ENCODE data around the gene AOC1. TPM values are rescaled to one million over a fixed set of nuclear protein-coding genes. Genes with fewer than 3 reads are reported as not detected.

Gene AOC1
- total and polyA plus RNA-seq, 2 of the 13 experiments (the other 11 are each of a cell fraction or from before 2014, with no cell fraction given) = not detected

DNA sequence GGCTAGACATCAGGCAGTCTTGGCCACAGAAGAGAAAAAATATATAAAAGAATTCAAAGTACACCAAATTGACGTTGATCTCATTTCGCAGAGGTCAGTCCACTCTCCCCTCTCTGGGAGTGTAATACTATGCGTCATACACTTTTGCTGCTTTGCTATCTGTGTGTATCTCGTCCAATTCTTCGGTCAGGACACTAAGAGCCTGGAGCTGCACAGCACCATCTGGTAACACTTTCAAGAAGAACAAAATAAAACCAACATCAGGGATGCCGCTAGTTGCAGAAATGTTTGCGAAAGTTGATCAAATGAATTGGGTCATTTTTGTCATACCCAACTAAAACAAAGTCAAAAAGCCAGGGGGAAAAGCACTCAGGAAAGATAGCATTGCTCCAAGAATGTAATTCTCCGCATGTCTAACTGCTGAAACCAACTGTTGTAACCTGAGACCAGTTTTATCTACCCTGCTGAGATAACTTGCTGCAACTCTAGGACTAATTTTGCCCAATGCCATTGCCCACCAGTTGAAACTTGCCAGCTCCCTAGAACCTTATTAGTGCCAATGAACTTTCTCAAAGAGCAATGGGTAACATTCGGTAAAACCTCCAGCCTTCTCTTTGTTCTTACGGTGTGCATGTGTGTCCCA, 28.7 kb upstream of the AOC1 start:
- Histone ChIP-seq H3K9ac (ENCODE audit: insufficient read depth, low read depth, low read length) (no peak overlapping the region), H3K36me3 (replicated peaks in 1 of 2; ENCODE audit: control insufficient read depth in 1 of 2, insufficient read depth in 2 of 2, low read length in 2 of 2) (no peaks in the 10 kb centered on the region), H2AFZ (ENCODE audit: low read length) (no peak overlapping the region), H4K20me1 (ENCODE audit: insufficient read depth, low read length) (no peaks in the 10 kb centered on the region), H3K4me3 (replicated peaks in 1 of 3; ENCODE audit: insufficient read depth in 1 of 3, low read depth in 2 of 3, low read length in 3 of 3) (no peak overlapping the region), H3K27me3 (ENCODE audit: control insufficient read depth in 1 of 2, insufficient read depth in 2 of 2, low read length in 2 of 2) (peaks cover 0 to 12% of the 10 kb centered on the region in 2 experiments; a peak in 1 of 5 replicates), H3K4me1 (ENCODE audit: insufficient read depth, low read length) (peaks cover 7% of the 10 kb centered on the region; the same call in 1 of the 2 replicates), H3K9me3 (ENCODE audit: low read length) (no peaks in the 10 kb centered on the region), H3K4me2 (ENCODE audit: low read depth, low read length) (no peak overlapping the region), H3K27ac (ENCODE audit: extremely low read length, insufficient read depth, low read length) (no peak overlapping the region), H3K79me2 (ENCODE audit: insufficient read depth, low read length) (no peaks in the 10 kb centered on the region)
- CTCF ChIA-PET (ENCODE audit: low intra/inter-chr PET ratio, low total read pairs) = no interaction called here
- no peak for ATAC-seq
- in situ Hi-C loops (cut with HindIII; ENCODE audit: extremely low pct_ligation_motif_present, low pct_unique_long_range_greater_than_20kb) = no loop called here
- FAIRE-seq = no peak
- POLR2A ChIA-PET = no interaction called here
- TF ChIP-seq ZNF143 (CRISPR knock-in tag; IDR thresholded peaks at IDR 0.05) = no peak
- TF ChIP-seq ZBTB7B (CRISPR knock-in tag; IDR thresholded peaks at IDR 0.05) = no peak
- no peak for TF ChIP-seq POGZ (CRISPR knock-in tag; IDR thresholded peaks at IDR 0.05)
- TF ChIP-seq UBTF (CRISPR knock-in tag; IDR thresholded peaks at IDR 0.05) = no peak
- no peak for TF ChIP-seq BRCA1 (CRISPR knock-in tag; IDR thresholded peaks at IDR 0.05)
- no peak for TF ChIP-seq RFX3 (CRISPR knock-in tag; IDR thresholded peaks at IDR 0.05)
- TF ChIP-seq MLXIP (CRISPR knock-in tag; IDR thresholded peaks at IDR 0.05; ENCODE audit: borderline replicate concordance) = no peak
- TF ChIP-seq AGO1 (IDR thresholded peaks at IDR 0.05; ENCODE audit: low read depth, low read length, poor library complexity, severe bottlenecking) = no peak
- TF ChIP-seq PHF20 (CRISPR knock-in tag; IDR thresholded peaks at IDR 0.05) = no peak
- TF ChIP-seq ZNF550 (CRISPR knock-in tag; IDR thresholded peaks at IDR 0.05; ENCODE audit: borderline replicate concordance) = no peak
- TF ChIP-seq, protein P1, sequence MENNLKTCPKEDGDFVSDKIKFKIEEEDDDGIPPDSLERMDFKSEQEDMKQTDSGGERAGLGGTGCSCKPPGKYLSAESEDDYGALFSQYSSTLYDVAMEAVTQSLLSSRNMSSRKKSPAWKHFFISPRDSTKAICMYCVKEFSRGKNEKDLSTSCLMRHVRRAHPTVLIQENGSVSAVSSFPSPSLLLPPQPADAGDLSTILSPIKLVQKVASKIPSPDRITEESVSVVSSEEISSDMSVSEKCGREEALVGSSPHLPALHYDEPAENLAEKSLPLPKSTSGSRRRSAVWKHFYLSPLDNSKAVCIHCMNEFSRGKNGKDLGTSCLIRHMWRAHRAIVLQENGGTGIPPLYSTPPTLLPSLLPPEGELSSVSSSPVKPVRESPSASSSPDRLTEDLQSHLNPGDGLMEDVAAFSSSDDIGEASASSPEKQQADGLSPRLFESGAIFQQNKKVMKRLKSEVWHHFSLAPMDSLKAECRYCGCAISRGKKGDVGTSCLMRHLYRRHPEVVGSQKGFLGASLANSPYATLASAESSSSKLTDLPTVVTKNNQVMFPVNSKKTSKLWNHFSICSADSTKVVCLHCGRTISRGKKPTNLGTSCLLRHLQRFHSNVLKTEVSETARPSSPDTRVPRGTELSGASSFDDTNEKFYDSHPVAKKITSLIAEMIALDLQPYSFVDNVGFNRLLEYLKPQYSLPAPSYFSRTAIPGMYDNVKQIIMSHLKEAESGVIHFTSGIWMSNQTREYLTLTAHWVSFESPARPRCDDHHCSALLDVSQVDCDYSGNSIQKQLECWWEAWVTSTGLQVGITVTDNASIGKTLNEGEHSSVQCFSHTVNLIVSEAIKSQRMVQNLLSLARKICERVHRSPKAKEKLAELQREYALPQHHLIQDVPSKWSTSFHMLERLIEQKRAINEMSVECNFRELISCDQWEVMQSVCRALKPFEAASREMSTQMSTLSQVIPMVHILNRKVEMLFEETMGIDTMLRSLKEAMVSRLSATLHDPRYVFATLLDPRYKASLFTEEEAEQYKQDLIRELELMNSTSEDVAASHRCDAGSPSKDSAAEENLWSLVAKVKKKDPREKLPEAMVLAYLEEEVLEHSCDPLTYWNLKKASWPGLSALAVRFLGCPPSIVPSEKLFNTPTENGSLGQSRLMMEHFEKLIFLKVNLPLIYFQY (CRISPR knock-in tag; IDR thresholded peaks at IDR 0.05; ENCODE audit: borderline replicate concordance) = no peak
- BruUV-seq (replicated peaks) = no TSS peak
- DNase-seq (ENCODE audit: low spot score) = no peak
- 75% methylated on average over 10 of the region's 10 CpGs for WGBS (ENCODE audit: low lambda C conversion rate)
- intact Hi-C loops (cut with micrococcal nuclease; ENCODE audit: unreplicated experiment) = no loop called here

Data from HepG2 (cell line).